ENCODE measurements around the gene SPON1. TPM values are rescaled to one million over a fixed set of nuclear protein-coding genes. Genes with fewer than 3 reads are reported as not detected.
"Not testable (repeated sequence)": the region's sequence is repeated elsewhere in the genome, so short reads cannot be mapped to it uniquely, and the experiment has no call there.

SPON1 gene
- total RNA-seq, 1 donor from 2014 or later = 328 TPM

DNA sequence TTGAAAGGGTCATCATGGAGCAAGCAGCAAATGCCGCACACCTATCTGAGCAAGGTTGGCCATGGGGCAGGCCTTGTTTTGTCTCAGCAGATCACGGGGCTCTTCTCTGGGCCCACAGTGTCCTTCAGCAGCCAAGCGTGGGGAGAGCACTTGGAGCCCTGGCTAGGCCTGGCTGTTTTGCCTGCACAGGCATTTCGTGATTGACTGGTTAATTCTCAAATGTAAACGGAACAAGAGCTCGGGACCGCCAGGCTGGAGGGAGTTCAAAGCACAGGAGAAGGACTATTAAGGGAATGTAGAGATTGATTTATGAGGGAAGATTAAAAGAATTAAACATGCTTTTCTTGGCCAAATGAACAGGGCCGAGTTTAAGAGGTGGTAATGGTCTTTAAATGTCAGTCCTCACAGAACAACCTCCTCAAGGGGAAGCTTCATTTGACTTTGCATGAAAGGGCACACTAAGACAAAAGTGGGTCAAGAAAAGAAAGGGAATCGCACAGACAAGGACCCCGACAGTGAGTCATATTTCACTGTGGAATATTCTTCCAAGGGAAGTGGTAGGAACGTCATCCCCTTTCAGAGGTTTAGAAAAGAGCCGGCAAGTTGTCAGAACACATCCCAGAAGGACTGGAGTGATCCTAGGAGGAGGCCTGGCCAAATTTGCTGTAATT, 20.7 kb downstream of the SPON1 start:
- peak; percentile 89 for DNase-seq (ENCODE audit: low spot score)

DNA sequence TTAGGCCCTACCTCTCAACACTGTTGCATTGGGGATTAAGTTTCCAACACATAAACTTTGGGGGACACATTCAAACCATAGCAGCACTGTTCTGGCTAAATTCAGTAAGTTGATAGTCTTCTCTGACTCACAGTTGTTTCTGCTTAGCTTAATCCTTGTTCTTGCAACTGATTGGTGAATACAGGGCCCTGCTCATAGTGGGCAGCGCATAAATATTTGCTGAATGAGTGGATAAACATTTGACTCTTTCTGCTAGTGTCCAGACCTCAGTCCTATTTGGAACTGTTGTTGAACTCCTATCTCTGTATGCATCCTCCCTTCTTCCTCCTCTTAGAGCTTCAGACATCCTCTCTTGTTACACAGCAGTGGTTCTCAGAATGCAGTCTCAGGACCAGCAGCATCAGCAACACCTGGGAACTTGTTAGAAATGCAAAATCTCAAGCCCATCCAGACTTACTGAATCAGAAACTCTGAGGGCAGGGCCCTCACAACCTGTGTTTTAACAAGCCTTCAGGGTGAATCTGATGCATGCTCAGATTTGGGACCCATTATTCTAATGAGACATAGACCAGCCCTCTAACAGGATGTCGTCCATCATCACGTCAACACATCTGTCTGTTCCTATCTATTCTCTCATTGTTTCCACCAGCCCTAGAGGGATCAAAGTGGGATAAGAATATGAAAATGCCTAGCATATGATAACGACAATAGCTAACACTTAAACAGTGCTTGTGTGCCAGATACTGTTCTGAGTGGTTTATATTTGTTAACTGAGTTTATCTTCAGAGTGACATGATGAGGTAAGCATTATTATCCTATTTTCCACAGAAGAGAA, 22.3 kb downstream of the SPON1 start:
- DNase-seq (ENCODE audit: low spot score) = peak; percentile 93

DNA sequence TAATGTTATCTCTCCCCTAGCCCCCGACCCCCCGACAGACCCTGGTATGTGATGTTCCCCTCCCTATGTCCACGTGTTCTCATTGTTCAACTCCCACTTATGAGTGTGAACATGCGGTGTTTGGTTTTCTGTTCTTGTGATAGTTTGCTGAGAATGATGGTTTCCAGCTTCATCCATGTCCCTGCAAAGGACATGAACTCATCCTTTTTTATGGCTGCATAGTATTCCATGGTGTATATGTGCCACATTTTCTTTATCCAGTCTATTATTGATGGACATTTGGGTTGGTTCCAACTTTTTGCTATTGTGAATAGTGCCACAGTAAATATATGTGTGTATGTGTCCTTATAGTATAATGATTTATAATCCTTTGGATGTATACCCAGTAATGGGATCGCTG, 24.2 kb downstream of the SPON1 start:
- DNase-seq (ENCODE audit: low spot score) = not testable (repeated sequence)

DNA sequence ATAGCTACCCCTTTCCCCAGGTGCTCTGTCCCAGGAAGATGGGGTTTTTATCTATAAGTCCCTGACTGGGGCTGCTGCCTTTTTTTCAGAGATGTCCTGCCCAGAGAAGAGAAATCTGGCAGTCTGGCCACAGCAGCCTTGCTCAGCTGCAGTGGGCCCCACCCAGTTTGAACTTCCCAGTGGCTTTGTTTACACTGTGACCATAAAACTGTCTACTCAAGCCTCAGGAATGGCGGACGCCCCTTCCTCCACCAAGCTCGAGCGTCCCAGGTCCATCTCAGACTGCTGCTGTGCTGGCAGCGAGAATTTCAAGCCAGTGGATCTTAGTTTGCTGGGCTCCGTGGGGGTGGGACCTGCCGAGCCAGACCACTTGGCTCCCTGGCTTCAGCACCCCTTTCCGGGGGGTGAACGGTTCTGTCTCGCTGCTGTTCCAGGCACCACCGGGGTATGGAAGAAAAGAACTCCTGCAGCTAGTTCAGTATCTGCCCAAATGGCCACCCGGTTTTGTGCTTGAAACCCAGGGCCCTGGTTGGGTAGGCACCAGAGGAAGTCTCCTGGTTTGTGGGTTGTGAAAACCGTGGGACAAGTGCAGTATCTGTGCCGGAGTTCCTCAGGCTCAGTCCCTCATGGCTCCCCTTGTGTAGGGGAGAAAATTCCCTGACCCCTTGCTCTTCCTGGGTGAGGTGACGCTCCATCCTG, 29.8 kb downstream of the SPON1 start:
- DNase-seq (ENCODE audit: low spot score) = peak; percentile 72

DNA sequence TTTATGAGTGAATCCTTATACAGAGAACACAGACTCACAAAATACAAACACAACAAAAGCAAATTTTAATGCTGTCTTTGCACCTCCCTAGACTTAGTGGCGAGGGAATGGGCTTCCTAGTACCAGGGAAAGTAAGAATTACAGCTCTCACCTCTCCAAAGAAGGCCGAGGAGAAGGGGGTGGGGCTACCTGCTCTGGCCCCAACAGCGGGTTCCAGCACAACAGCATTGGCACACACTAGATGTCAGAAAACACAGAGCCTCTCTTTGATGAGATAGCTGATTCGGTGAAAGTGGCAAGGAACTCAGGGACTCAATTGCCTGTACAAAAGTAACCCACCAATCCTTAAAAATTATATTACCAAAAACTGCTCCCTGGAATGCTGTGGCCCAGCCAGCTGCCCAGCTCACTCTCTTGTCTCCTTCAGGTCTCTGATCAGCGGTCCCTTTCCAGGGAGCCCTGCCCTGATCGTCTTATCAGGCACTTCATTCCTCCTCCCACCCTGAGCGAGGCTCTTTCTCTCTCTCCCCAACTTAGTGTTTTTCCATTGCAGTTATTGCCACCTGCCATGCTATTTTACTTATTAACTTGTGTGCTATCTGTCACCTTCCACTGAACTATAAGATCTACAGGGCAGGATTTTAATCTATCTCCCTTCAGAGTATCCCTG, 30.7 kb downstream of the SPON1 start:
- DNase-seq (ENCODE audit: low spot score) = no peak

DNA sequence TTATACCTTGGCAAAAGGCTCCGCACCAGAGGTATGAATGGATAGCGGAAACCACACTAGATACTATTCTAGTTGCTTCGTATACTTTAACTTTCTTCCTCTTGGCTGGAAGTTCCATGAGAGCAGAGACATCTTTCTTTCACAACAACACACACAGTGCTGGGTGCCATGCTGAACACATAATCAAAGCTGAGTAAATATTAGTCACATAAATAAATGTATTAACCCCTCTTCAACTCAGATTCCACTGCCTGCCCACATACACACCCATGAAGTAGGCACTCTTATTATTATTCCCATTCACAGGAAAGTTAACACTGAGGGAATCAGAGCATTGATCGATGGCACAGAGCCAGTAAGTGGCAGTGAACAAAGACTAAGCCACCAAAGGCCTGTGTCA, 35.4 kb downstream of the SPON1 start:
- DNase-seq (ENCODE audit: low spot score) = no peak

DNA sequence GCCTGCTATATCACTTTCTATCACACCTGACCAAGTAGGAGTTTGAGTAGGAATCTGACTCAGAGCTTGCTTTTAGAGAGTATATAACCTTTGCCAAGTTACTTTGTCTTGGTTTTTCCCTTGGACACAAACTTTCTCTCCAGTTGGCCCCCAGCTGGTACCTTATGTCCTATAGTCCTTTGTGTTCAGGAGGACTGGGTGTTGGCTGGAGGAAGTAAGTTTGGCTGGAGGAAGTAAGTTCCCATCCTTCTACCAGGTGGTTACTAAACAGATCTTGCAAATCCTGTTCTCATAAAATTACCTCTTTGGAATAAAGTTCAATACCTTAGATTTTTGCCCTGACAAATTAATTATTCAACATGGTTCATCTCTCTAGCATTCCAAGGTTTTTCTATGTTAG, 37.2 kb downstream of the SPON1 start:
- no peak for DNase-seq (ENCODE audit: low spot score)

DNA sequence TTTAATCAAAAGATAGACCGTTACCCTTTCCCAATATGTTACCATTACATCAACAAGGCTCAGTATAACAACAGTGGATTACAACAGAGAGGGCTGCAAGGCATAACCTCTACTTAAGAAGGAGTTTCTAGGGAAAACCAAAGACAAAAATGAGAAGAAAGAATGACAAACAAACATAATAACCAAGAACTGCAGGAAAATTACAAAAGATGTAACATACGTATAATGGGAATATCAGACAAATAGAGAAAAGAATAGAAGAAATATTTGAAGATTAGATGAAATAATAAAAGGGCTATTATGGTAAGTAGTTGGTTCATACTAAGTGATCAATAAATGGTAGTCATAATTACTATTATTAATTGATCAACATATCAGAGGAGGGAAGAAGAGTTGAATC, 39.1 kb downstream of the SPON1 start:
- DNase-seq (ENCODE audit: low spot score) = no peak

DNA sequence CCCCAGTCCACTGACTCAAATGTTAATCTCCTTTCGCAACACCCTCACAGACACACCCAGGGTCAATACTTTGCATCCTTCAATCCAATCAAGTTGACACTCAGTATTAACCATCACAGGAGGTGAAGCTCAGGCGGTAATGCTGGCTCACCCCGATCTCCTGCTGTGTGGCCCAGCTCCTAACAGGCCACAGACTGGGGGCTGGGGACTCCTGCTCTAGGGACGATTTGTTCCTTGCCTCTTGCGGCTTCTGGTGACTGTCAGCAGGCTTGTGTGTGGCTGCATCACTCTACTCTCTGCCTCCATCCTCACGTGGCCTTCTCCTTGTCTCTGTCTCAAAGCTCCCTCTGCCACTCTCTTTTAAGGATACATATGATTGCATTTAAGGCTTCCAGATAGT, 45.0 kb downstream of the SPON1 start:
- DNase-seq (ENCODE audit: low spot score) = no peak

DNA sequence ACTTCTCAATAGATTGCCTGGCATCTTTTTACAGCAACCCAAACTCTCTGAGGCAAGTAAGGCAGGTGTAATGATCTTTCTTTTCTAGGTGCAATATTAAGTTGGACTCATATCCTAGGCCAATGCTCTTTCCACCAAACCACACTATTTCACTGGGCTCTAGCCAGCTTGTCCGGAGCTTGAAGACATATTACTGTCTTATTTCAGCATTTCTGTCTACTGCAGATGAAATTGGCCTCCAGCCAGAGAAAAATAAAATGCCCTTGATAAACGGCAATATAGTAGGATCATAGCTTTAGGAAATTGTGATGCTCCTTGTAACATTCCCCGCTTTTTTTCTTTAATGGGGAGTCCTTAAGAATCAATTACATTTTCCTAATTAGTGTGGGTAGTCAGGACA, 48.1 kb downstream of the SPON1 start:
- DNase-seq (ENCODE audit: low spot score) = peak; percentile 76

DNA sequence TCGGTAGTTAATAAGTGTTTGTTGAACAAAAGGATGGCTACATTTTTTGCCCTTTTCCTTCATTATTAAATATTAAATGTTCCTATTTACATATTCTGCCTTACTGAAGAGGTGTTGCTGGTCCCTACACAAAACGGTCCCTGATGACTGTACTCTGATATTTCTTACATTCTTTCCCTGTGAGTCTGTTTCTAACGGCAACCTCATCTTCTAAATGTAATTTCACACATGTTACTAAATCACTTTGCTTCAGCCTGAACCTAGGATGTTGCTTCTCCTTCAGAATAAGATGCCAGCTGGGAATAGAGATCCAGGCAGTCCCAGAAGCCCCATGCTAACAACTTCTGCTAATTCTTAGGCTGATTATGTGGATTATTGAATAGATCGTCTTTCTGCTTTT, 50.3 kb downstream of the SPON1 start:
- no peak for DNase-seq (ENCODE audit: low spot score)

DNA sequence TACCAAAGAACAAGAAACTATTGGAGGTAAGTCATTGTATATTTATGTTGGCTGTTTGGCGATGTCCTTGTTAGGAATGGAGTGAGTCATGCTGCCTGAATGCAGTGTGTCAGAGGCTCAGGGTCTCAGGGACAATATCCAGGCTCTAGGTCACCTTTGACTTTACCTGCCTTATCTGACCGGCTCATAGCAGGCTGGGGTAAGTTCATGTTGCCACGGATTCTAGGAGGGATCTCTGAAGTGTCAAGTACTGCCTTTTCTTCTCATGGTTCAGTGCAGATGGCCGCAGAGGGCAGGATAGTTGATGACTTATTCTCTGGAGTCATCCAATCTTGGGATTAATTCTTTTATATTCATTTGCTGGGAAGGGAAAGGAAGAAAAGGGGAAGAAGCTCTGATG, 53.2 kb downstream of the SPON1 start:
- no peak for DNase-seq (ENCODE audit: low spot score)

DNA sequence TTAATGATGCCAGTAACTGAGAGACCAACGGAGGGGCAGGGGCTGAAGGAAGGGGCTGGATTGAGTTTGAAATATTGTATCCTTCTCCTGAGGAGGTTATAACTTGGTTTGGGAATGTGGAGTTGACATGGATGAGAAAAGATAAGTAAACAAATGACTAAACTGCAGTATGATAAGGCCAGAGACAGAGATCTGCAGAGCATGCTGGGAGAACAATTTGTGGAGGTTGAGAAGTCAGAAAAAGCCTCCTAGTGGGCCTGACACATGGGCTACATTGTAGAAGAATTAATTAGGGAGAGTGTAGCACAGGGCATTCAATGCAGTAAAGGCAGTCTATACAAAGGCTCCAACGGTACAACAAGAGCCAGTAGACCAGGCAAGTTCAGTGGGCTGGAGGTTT, 55.9 kb downstream of the SPON1 start:
- DNase-seq (ENCODE audit: low spot score) = no peak

DNA sequence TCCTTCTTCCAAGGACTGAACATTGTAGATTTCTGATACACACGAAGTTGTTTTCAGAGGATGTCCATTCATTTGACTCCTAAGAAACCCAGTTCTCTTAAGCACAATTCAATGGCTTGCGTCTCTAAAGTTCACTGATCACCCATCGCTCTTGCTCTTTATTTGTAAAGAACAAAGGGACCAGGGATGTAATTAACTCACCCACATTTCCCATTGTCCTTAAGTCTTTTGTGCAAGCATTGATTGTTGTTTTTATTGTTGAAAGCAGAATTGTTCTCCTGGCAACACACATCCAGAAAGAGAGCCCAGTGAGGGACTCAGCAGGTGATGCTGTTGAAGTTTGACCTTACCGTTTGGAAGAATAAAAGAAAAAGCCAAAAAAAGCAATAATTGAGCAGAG, 59.2 kb downstream of the SPON1 start:
- no peak for DNase-seq (ENCODE audit: low spot score)

DNA sequence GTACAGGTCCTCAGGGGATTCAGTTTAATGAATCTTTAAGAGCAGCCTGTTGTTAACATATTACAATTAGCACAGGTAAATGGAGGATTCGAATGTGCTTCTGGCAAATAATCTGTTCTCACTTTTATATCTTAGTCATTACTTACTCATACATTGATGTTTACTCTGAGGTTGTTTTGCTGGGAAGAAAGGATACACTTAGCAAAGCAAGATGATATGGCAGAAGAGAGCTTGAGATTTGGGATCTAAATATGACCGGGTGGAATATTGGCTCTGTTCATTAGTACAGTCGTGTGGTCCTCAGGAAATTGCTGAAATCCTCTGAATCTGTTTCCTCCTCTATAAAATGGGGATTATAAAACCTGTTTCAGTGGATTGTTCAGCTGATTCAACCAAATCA, 59.7 kb downstream of the SPON1 start:
- no peak for DNase-seq (ENCODE audit: low spot score)

DNA sequence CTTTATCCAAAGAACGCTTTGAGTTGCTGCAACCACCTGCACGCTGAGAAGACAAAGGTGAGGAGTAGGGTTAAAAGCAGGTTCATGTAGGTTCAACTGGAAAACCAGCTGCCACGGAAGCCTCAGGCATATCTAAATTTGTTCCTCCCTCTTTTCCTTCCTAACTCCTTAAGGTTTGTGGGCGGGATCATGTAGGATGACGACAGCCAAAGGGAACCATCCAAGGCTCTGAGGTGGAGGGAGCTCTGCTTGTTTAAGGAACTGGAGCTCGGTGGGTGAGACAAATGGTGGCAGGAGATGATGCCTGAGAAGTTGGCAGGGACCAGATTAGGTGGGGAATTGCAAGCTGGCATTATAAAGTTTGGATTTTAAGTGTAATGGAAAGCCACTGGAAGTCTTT, 60.3 kb downstream of the SPON1 start:
- no peak for DNase-seq (ENCODE audit: low spot score)

DNA sequence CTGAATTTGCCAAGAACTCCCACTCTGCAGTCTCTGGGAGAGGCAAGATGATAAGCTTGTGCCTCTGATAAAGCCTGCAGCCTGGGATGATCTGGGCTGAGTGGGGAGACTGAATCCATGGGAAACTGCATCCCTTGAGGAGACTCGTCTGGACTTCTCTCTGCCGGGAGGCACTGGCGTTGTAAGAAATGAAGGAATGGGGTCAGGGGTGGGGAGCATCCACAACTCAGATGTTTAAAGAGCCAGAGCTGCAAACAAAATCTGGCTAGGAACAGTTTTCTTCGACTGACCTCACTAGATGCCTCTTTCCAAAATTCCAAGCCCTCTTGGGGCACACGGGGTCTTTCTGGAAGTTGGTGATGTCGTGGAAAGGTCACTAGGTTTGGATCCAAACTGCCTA, 64.4 kb downstream of the SPON1 start:
- peak; percentile 77 for DNase-seq (ENCODE audit: low spot score)

DNA sequence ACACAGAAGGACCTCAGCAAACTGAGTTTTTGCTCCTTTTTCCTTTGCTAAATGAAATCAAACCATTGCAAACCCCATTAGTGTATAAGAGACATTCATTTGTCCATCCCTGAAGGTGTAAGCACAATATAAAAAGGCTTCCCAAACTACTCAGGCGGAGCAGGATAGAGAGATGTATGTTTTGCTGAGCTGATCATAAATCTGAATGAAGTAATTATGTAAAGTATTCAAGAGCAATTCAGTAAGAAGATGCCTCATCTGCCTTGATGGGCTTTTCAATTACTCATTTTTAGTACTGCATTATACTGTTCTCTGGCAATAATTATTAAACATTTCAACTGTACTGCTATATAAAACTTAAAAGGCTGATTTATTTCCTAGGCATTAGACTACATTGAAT, 65.0 kb downstream of the SPON1 start:
- DNase-seq (ENCODE audit: low spot score) = no peak

DNA sequence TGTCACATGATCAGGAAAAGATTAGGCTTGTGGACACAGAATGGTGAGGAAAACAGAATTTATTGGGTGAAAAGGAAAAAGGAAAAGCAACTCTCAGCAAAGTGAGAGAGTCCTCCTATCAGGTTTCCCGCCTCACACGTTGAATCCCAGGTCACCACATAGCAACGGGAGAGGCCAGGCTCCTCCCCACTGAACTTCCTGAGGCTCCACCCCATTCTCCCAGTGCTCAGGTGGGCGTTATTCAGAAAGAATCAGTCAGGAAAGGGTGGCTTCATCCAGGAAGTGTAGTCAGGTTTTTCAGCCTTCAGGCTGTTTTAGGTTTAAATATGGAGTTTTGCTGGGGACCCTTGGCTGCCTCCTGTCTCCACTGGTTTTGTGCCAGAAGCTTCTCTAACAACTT, 66.9 kb downstream of the SPON1 start:
- no peak for DNase-seq (ENCODE audit: low spot score)

DNA sequence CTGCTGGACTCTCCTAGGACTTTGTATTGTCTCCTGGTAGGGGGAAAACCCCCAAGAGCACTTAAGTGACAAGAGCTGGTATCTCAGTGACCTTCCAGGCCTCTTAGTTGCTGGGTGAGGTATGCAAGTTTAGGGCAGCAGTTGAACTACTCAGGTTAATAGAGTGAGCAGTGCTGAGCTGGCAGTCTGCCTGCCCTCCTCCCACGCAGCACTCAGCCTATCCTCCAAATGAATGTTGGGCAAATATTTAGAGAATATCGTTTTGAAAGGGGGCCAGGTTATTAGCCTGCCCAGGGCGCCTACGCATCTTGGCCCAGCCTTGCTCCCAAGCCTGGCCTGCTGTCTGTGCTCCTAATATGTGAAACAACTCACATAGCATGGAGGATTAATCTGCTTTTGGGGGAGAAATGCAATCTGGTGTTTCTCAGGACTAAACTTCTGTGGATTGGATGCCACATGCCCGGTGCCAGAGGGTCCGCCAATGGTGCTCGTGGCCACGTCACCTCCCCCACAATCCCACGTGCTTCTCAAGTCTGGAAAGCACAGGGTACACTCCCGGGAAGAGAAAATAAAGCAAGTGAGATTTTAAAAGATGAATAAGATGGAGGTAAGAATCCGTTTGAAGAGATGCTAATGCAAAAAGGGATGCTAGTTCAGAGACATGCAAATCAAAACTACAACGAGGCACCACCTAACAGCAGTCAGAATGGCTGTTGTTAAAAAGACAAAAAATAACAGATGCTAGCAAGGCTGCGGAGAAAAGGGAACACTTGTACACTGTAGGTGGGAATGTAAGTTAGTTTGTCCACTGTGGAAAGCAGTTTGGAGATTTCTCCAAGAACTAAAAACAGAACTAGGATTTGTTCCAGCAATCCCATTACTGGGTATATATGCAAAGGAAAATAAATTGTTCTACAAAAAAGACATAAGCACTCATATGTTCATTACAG, 67.7 kb downstream of the SPON1 start:
- peak; percentile 64 for DNase-seq (ENCODE audit: low spot score)

DNA sequence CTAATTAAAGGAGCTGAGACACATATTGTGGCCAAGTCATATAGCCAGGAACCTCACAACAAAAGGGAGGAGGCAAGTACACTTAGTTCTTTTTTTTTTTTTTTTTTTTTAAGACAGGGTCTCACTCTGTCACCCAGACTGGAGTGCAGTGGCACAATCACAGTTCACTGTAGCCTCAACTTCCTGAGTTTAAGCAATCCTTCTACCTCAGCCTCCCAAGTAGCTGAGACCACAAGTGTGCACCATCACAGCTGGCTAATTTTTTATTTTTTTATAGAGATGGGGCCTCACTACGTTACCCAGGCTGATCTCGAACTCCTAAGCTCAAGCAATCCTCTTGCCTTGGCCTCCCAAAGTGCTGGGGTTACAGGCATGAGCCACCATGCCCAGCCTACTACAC, 73.0 kb downstream of the SPON1 start:
- not testable (repeated sequence) for DNase-seq (ENCODE audit: low spot score)
